PC-3 (cell line): ENCODE data around the gene PPP1R27. TPM values are rescaled to one million over a fixed set of nuclear protein-coding genes. Genes with fewer than 3 reads are reported as not detected.

Source experiments
- ATAC-seq: fragments of 200-7000 bp; cut with Tn5 transposase; 2 replicates; pipeline ENCODE4 v1.9.1; 2020; ENCODE audit warnings: mild to moderate bottlenecking, moderate library complexity
- BruUV-seq: library from RNA; stranded (reverse); fragments of 400-500 nt; replicated peaks from 2 replicates; lab custom pipeline; 2021; lab: Mats Ljungman, UMichigan
- CTCF ChIA-PET: fragments of 300-600 bp; sonication (Branson Sonifier 250); formaldehyde crosslinking; loops from one replicate; lab custom pipeline; 2022; ENCODE audit warnings: antibody characterized with exemption; lab: Charles Lee
- POLR2A ChIA-PET: fragments of 300-600 bp; sonication (Branson Sonifier 250); formaldehyde crosslinking; loops from one replicate; lab custom pipeline; 2022; ENCODE audit warnings: antibody characterized with exemption; ENCODE audit not compliant: unreplicated experiment; lab: Charles Lee
- DNase-seq: peaks from one replicate; pipeline ENCODE4 v3.0.0-alpha.2; 2015
- H2AFZ ChIP-seq: fragments of 300-600 bp; sonication (generic); 2 replicates; pipeline ENCODE4 v1.6.0; 2016; ENCODE audit warnings: antibody characterized with exemption, low read length
- H3F3A ChIP-seq: fragments of 300-600 bp; sonication (generic); one replicate; pipeline ENCODE4 v1.6.0; 2017; ENCODE audit warnings: antibody characterized with exemption, low read length, control low read depth, mild to moderate bottlenecking; ENCODE audit not compliant: unreplicated experiment
- H3K27ac ChIP-seq: fragments of 300-600 bp; sonication (generic); 2 replicates; pipeline ENCODE4 v1.5.1; 2016; ENCODE audit warnings: mild to moderate bottlenecking, low read length
- H3K27me3 ChIP-seq: fragments of 300-600 bp; sonication (generic); 2 replicates; pipeline ENCODE4 v1.6.1; 2016; ENCODE audit warnings: low read length, mixed read lengths
- H3K36me3 ChIP-seq: fragments of 300-600 bp; sonication (generic); 2 replicates; pipeline ENCODE4 v1.6.1; 2016; ENCODE audit warnings: low read depth, mixed run types, low read length, mixed read lengths
- H3K4me1 ChIP-seq: fragments of 300-600 bp; sonication (generic); 2 replicates; pipeline ENCODE4 v1.5.1; 2016; ENCODE audit warnings: low read length; ENCODE audit not compliant: insufficient read depth
- H3K4me2 ChIP-seq: fragments of 300-600 bp; sonication (generic); 2 replicates; pipeline ENCODE4 v1.6.0; 2016; ENCODE audit warnings: low read length
- H3K4me3 ChIP-seq: fragments of 300-600 bp; sonication (generic); 2 replicates; pipeline ENCODE4 v1.5.1; 2016; ENCODE audit warnings: mild to moderate bottlenecking, low read length, mixed read lengths
- H3K79me2 ChIP-seq: fragments of 300-600 bp; sonication (generic); 2 replicates; pipeline ENCODE4 v1.6.1; 2017; ENCODE audit warnings: low read length, mixed read lengths
- H3K9ac ChIP-seq: fragments of 300-600 bp; sonication (generic); 2 replicates; pipeline ENCODE4 v1.6.0; 2016; ENCODE audit warnings: mild to moderate bottlenecking, low read length
- H3K9me2 ChIP-seq: fragments of 300-600 bp; sonication (generic); replicated peaks from 2 replicates; pipeline ENCODE4 v1.6.1; 2016; ENCODE audit warnings: mixed run types, low read length, mixed read lengths
- H3K9me3 ChIP-seq: fragments of 300-600 bp; sonication (generic); 2 replicates; pipeline ENCODE4 v1.6.1; 2016; ENCODE audit warnings: low read length, mixed read lengths
- H4K20me1 ChIP-seq: fragments of 300-600 bp; sonication (generic); 2 replicates; pipeline ENCODE4 v1.6.1; 2016; ENCODE audit warnings: low read length, mixed read lengths
- EZH2 ChIP-seq: fragments of 300-600 bp; sonication (generic); IDR thresholded peaks from one replicate; pipeline ENCODE4 v1.6.1; 2017; ENCODE audit warnings: antibody characterized with exemption, mild to moderate bottlenecking, low read length; ENCODE audit not compliant: unreplicated experiment
- EZH2phosphoT487 ChIP-seq: fragments of 300-600 bp; sonication (generic); IDR thresholded peaks from 2 replicates; pipeline ENCODE4 v1.6.1; 2018; ENCODE audit warnings: mild to moderate bottlenecking, antibody characterized with exemption, low read length, borderline replicate concordance
- intact Hi-C: fragments of 100-400 bp; cut with micrococcal nuclease; formaldehyde crosslinking; loops from 2 replicates; pipeline ENCODE4 v1.9.0; 2023
- total RNA-seq: library from RNA; depleted of rRNA; stranded (reverse); fragments of >200 nt; gene quantifications from 2 replicates; pipeline ENCODE4 v1.2.3, GENCODE V29; 2014
- TF ChIP-seq, protein P1 (sequence below): fragments of 300-600 bp; sonication (generic); conservative IDR thresholded peaks from 2 replicates; pipeline ENCODE4 v1.5.1; 2017; ENCODE audit warnings: antibody characterized with exemption, low read depth, mild to moderate bottlenecking, low read length

The PPP1R27 gene
- total RNA-seq, 1 experiment from 2014 or later: not detected

DNA sequence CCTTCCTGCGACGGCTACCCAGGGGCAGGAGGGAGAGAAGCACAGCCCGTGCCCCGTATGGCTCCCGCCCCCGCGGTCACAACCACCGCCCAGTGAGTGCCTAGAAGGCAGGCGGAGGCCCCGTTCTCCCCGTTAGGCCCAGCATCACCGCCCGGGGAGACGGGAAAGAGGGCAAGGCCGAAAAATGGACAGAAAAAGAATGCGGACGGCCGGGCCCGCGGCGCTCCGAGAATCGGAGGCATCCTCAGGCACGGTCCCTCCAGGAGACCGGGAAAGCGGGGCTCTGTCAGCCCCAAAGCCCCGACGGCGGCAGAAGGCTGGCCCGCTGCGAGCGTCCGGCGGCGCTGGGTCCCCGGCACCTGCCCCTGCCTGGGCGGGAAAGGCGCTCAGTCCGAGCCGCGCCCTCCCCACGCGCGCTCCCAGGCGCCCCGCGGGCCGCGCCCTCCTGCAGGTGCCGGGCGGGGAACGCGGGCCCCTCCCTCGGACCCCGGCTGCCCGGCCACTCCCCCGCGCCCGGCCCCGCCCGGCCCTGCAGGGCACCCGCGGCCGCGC is 2.2 kb downstream of the PPP1R27 start:
- Histone ChIP-seq H3K9me2 (no peaks in the 10 kb centered on the region), H4K20me1 (no peaks in the 10 kb centered on the region), H3F3A (no peaks in the 10 kb centered on the region), H3K4me2 (peak overlapping the region; percentile 99), H3K27ac (peak overlapping the region; percentile 17), H3K9ac (peak overlapping the region; percentile 76), H2AFZ (peak overlapping the region; percentile 81), H3K4me1 (peaks cover 21% of the 10 kb centered on the region), H3K79me2 (peaks cover 19% of the 10 kb centered on the region; the same call in 1 of the 2 replicates), H3K9me3 (no peaks in the 10 kb centered on the region), H3K36me3 (no peaks in the 10 kb centered on the region), H3K27me3 (no peaks in the 10 kb centered on the region), H3K4me3 (peak overlapping the region; percentile 78)
- intact Hi-C loops: no loop called here
- ChIA-PET CTCF (no interaction called here), POLR2A (interaction anchor here (0.5 kb wide), 1 partner anchor 28 kb away, joined by 4 read pairs; no protein-coding TSS in a partner anchor)
- ATAC-seq: peak; percentile 78
- DNase-seq: no peak
- TF ChIP-seq, protein P1, sequence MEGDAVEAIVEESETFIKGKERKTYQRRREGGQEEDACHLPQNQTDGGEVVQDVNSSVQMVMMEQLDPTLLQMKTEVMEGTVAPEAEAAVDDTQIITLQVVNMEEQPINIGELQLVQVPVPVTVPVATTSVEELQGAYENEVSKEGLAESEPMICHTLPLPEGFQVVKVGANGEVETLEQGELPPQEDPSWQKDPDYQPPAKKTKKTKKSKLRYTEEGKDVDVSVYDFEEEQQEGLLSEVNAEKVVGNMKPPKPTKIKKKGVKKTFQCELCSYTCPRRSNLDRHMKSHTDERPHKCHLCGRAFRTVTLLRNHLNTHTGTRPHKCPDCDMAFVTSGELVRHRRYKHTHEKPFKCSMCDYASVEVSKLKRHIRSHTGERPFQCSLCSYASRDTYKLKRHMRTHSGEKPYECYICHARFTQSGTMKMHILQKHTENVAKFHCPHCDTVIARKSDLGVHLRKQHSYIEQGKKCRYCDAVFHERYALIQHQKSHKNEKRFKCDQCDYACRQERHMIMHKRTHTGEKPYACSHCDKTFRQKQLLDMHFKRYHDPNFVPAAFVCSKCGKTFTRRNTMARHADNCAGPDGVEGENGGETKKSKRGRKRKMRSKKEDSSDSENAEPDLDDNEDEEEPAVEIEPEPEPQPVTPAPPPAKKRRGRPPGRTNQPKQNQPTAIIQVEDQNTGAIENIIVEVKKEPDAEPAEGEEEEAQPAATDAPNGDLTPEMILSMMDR: no peak
- TF ChIP-seq EZH2: no peak
- TF ChIP-seq EZH2phosphoT487: no peak
- no TSS peak for BruUV-seq

DNA sequence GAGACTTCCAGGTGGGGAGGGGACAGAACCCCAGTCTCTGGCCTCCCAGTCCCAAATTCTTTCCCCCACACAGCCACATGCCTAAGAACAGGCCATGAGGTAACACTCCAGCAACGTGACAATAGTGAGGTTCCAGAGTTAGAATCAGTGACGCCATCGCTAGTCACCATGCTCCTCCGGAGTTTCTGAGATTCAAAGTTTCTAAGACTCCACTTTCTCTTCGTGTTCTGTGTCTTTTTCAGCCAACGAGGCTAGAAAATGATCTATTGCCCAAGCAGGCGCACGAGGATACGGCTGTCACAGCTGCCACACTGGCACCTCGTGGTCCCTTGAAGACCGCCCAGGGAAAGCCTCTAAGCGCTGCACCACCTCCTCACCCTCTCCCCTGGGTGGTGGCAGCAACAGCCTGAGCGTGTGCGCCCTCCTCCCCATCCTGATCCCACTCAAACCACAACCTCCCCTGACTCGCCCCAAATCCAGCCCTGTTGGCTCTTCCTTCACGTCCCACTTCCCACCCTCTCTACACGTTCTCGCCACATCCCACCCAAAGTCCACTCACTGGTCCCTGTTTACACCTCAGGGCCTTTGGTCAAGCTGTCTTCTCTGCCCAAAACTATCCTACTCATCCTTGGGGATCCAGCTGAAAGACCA is 2.8 kb downstream of the PPP1R27 start:
- peak overlapping the region; percentile 81 for H2AFZ ChIP-seq
- H3K27me3 ChIP-seq: no peaks in the 10 kb centered on the region
- H3K36me3 ChIP-seq: no peaks in the 10 kb centered on the region
- BruUV-seq: TSS peak; percentile 74
- TF ChIP-seq, protein P1: no peak
- TF ChIP-seq EZH2phosphoT487: no peak
- no peak for TF ChIP-seq EZH2
- ChIA-PET CTCF (no interaction called here), POLR2A (interaction anchor here (0.5 kb wide), 1 partner anchor 29 kb away, joined by 4 read pairs; no protein-coding TSS in a partner anchor)
- ATAC-seq: no peak
- no peaks in the 10 kb centered on the region for H4K20me1 ChIP-seq
- no peaks in the 10 kb centered on the region for H3F3A ChIP-seq
- no peaks in the 10 kb centered on the region for H3K9me2 ChIP-seq
- intact Hi-C loops: no loop called here
- H3K9ac ChIP-seq: peak overlapping the region; percentile 76
- peak overlapping the region; percentile 99 for H3K4me2 ChIP-seq
- peaks cover 21% of the 10 kb centered on the region for H3K4me1 ChIP-seq
- H3K27ac ChIP-seq: peak overlapping the region; percentile 17
- no peaks in the 10 kb centered on the region for H3K9me3 ChIP-seq
- peak overlapping the region; percentile 78 for H3K4me3 ChIP-seq
- peaks cover 19% of the 10 kb centered on the region; the same call in 1 of the 2 replicates for H3K79me2 ChIP-seq
- DNase-seq: no peak

DNA sequence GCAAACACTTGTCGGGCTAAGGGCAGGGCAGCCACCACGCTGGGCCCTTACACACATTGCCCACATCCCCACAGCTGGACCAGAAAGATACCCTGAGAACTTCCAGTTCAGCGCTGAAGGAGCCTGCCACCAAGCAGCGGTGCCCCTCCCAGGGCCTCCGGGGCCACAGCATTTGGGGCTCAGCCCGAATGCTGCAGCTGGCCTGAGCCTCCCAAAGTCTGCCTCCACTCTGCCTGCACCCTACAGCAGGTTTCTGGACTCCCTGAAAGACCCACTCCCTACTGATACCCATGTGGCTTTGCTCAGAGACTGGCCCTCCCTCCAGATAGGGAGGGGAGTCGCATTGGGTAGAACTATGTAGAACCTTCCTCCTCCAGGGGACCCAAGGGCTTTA is 3.3 kb downstream of the PPP1R27 start:
- POLR2A ChIA-PET: no interaction called here
- CTCF ChIA-PET: no interaction called here
- no TSS peak for BruUV-seq
- no peak for DNase-seq
- Histone ChIP-seq H4K20me1 (no peaks in the 10 kb centered on the region), H3K9me2 (no peaks in the 10 kb centered on the region), H3K9me3 (no peaks in the 10 kb centered on the region), H3K27me3 (no peaks in the 10 kb centered on the region), H3K9ac (no peak overlapping the region), H3K79me2 (peaks cover 19% of the 10 kb centered on the region; the same call in 1 of the 2 replicates), H3F3A (no peaks in the 10 kb centered on the region), H2AFZ (no peak overlapping the region), H3K4me2 (peak overlapping the region; percentile 99; the same call in 1 of the 2 replicates), H3K4me3 (no peak overlapping the region), H3K4me1 (peaks cover 21% of the 10 kb centered on the region), H3K27ac (no peak overlapping the region), H3K36me3 (no peaks in the 10 kb centered on the region)
- no peak for ATAC-seq
- TF ChIP-seq EZH2phosphoT487: no peak
- TF ChIP-seq, protein P1: no peak
- no peak for TF ChIP-seq EZH2
- intact Hi-C loops: no loop called here
